ENCODE data around the gene PHLPP1.

PHLPP1 gene

GRCh38 chr18:62829936-62830335 is 114.6 kb downstream of the PHLPP1 start:
- no peaks in the 10 kb centered on the region for H4K20me1 ChIP-seq (ENCODE audit: insufficient read depth)
- H3K27me3 ChIP-seq (ENCODE audit: insufficient read depth, low read depth), result no peaks in the 10 kb centered on the region
- H3K36me3 ChIP-seq (ENCODE audit: insufficient read depth), result no peaks in the 10 kb centered on the region
- no peak overlapping the region for H3K9ac ChIP-seq
- TF ChIP-seq CTCF (conservative IDR thresholded peaks at IDR 0.05; ENCODE audit: low read depth, low read length), result no peak
- no peak overlapping the region for H2AFZ ChIP-seq (ENCODE audit: low read depth)
- no peak overlapping the region for H3K4me3 ChIP-seq (IDR thresholded peaks at IDR 0.05; ENCODE audit: insufficient read depth, low read depth, low read length)
- H3K4me2 ChIP-seq, result no peak overlapping the region
- H3K79me2 ChIP-seq (ENCODE audit: insufficient read depth, low read depth), result no peaks in the 10 kb centered on the region
- no peak overlapping the region for H3K27ac ChIP-seq
- no peaks in the 10 kb centered on the region for H3K4me1 ChIP-seq (ENCODE audit: low read depth, poor library complexity, severe bottlenecking)

- no peak for TF ChIP-seq CTCF (conservative IDR thresholded peaks at IDR 0.05; ENCODE audit: low read depth, low read length)
- H3K4me2 ChIP-seq, result no peak overlapping the region
- no peak overlapping the region for H3K9ac ChIP-seq
- no peaks in the 10 kb centered on the region for H4K20me1 ChIP-seq (ENCODE audit: insufficient read depth)
- H3K27ac ChIP-seq, result no peak overlapping the region
- H3K36me3 ChIP-seq (ENCODE audit: insufficient read depth), result no peaks in the 10 kb centered on the region
- no peak overlapping the region for H3K4me3 ChIP-seq (IDR thresholded peaks at IDR 0.05; ENCODE audit: insufficient read depth, low read depth, low read length)
- no peaks in the 10 kb centered on the region for H3K27me3 ChIP-seq (ENCODE audit: insufficient read depth, low read depth)
- no peak overlapping the region for H2AFZ ChIP-seq (ENCODE audit: low read depth)
- H3K4me1 ChIP-seq (ENCODE audit: low read depth, poor library complexity, severe bottlenecking), result no peaks in the 10 kb centered on the region
- H3K79me2 ChIP-seq (ENCODE audit: insufficient read depth, low read depth), result no peaks in the 10 kb centered on the region
Observed at GRCh38 chr18:62832282-62832681, 116.9 kb downstream of the PHLPP1 start.

GRCh38 chr18:62833494-62833893 is 118.2 kb downstream of the PHLPP1 start:
- H3K27ac ChIP-seq, result no peak overlapping the region
- no peaks in the 10 kb centered on the region for H3K27me3 ChIP-seq (ENCODE audit: insufficient read depth, low read depth)
- no peaks in the 10 kb centered on the region for H4K20me1 ChIP-seq (ENCODE audit: insufficient read depth)
- H3K36me3 ChIP-seq (ENCODE audit: insufficient read depth), result no peaks in the 10 kb centered on the region
- no peaks in the 10 kb centered on the region for H3K79me2 ChIP-seq (ENCODE audit: insufficient read depth, low read depth)
- no peak overlapping the region for H2AFZ ChIP-seq (ENCODE audit: low read depth)
- H3K4me3 ChIP-seq (IDR thresholded peaks at IDR 0.05; ENCODE audit: insufficient read depth, low read depth, low read length), result no peak overlapping the region
- no peak overlapping the region for H3K9ac ChIP-seq
- H3K4me2 ChIP-seq, result no peak overlapping the region
- H3K4me1 ChIP-seq (ENCODE audit: low read depth, poor library complexity, severe bottlenecking), result no peaks in the 10 kb centered on the region
- no peak for TF ChIP-seq CTCF (conservative IDR thresholded peaks at IDR 0.05; ENCODE audit: low read depth, low read length)

- no peak overlapping the region for H3K9ac ChIP-seq
- no peak overlapping the region for H2AFZ ChIP-seq (ENCODE audit: low read depth)
- TF ChIP-seq CTCF (conservative IDR thresholded peaks at IDR 0.05; ENCODE audit: low read depth, low read length), result no peak
- no peaks in the 10 kb centered on the region for H3K4me1 ChIP-seq (ENCODE audit: low read depth, poor library complexity, severe bottlenecking)
- no peaks in the 10 kb centered on the region for H3K36me3 ChIP-seq (ENCODE audit: insufficient read depth)
- H3K27me3 ChIP-seq (ENCODE audit: insufficient read depth, low read depth), result no peaks in the 10 kb centered on the region
- no peaks in the 10 kb centered on the region for H3K79me2 ChIP-seq (ENCODE audit: insufficient read depth, low read depth)
- no peaks in the 10 kb centered on the region for H4K20me1 ChIP-seq (ENCODE audit: insufficient read depth)
- no peak overlapping the region for H3K4me2 ChIP-seq
- H3K4me3 ChIP-seq (IDR thresholded peaks at IDR 0.05; ENCODE audit: insufficient read depth, low read depth, low read length), result no peak overlapping the region
- H3K27ac ChIP-seq, result no peak overlapping the region
Observed at GRCh38 chr18:62834715-62835114, 119.4 kb downstream of the PHLPP1 start.

Measured in KMS-11 (cell line).